GM18511 (cell line): Measurements from ENCODE around the gene COL1A1.

ENCODE experiments used
- ATAC-seq: cut with Tn5 transposase; IDR thresholded peaks from one replicate; pipeline ENCODE4 v1.9.1; 2021; ENCODE audit warnings: mild to moderate bottlenecking, moderate library complexity; ENCODE audit not compliant: unreplicated experiment

COL1A1 gene

DNA sequence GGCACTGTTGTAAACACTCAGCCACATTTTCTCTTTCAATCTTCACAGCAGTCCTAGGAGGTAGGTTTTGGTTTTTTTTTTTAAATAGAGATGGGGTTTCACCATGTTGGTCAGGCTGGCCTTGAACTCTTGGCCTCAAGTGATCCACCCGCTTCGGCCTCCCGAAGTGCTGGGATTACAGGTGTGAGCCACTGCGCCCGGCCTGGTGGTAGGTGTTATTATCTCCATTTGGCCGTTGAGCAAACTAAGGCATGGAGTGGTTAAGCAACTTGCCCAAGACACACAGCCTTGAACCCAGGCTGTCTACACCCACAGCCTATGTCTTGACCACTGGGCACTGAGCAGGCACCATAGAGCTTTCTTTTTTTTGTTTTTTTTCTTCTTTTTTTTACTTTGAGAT, 27.0 kb downstream of the COL1A1 start:
- no peak for ATAC-seq

GRCh38 chr17:50173335-50173941, 28.0 kb downstream of the COL1A1 start:
- ATAC-seq = no peak

DNA sequence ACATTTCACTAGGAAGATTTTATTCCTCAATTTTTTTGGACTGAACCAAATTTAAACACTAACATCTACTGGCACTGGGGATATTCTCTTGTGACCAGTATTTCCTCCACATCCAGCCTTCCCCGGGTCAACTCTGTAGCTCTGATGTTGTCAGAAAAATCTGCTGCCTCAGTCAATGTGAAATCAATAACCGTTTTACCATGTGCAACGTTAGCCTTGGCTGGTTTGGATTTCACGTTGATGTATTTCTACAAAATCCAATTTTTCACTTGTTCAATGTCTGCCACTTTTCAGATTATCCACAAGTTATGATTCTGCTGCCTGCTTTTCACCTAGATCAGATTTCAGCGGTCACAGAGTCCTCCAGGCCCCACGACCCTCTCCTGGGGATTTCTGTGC, 28.5 kb downstream of the COL1A1 start:
- ATAC-seq = no peak

DNA sequence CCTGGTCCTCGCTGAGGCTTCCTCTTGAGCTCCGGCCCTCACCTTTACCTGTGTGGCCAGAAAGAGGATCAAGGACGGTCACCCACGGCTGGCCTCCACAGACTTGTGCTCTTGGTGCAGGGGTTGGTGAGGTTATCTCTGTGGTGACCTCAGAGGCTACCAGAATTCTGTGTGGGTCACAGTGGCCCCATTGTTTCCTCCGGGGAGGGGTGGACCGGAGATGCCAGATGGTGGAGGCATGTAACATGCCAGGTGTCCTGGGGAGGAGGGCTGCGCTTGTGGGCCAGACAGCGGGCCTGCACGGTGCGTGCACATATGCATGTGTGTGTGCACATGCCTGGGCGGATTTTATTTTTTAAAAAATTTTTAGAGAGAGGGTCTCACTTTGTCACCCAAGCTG, 29.3 kb downstream of the COL1A1 start:
- ATAC-seq = no peak

GRCh38 chr17:50171371-50172071, 29.9 kb downstream of the COL1A1 start:
- no peak for ATAC-seq

- ATAC-seq = peak; percentile 84
These were observed 30.6 kb downstream of the COL1A1 start for GRCh38 chr17:50170662-50171370.

GRCh38 chr17:50169881-50170459, 31.5 kb downstream of the COL1A1 start:
- no peak for ATAC-seq

- no peak for ATAC-seq
These were observed 32.2 kb downstream of the COL1A1 start for GRCh38 chr17:50169121-50169764.

DNA sequence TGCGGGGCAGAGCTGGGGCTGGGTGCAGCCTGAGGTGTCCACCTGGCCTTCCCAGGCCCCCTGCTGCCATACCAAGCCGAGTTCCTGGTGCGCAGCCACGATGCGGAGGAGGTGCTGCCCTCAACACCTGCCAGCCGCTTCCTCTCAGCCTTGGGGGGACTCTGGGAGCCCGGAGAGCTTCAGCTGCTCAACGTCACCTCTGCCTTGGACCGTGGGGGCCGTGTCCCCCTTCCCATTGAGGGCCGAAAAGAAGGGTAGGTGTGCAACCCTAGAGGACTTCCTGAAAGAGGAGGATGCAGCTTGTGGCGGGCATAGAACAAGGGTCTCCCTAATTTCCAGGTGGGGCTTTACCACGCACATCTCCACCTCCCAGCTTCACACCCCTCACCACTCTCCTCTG, 33.1 kb downstream of the COL1A1 start:
- no peak for ATAC-seq

DNA sequence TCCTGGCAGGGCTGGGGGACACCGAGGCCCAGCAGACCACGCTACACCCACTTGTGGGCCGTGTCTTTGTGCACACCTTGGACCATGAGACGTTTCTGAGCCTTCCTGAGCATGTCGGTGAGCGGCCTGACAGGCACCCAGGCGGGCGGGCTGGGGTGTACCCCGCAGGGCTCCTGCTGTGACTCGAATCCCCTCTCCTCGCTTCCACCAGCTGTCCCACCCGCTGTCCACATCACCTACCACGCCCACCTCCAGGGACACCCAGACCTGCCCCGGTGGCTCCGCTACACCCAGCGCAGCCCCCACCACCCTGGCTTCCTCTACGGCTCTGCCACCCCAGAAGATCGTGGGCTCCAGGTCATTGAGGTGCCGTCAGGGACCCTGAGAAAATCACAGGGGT, 34.1 kb downstream of the COL1A1 start:
- no peak for ATAC-seq

- ATAC-seq = no peak
These were observed 34.8 kb downstream of the COL1A1 start for GRCh38 chr17:50166518-50167181.

GRCh38 chr17:50165867-50166517, 35.4 kb downstream of the COL1A1 start, which contains the start of gene SGCA:
TSS of gene SGCA (plus strand) at chr17:50166005. CDS start at chr17:50166041, 36 bp downstream.
- ATAC-seq = no peak

- no peak for ATAC-seq
These were observed 36.0 kb downstream of the COL1A1 start for GRCh38 chr17:50165466-50165865.

DNA sequence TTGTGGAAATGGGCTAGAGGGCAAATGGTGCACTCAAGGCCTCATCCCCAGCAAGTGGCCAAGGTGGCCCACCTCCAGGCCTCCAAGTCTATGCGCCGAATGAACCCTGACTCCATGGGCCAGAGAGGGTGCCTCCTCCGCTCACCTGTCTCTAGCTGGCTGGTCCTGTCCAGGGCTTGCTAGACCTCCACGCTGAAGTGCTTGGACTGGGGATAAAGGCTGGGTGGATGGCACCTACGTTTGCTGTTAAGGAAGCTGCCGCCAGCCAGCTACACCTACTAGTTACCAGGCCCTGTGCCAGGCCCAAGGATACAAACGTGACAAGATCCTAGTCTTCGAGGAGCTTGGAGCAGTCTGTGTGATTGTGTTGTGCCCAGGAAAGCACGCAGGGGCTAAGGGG, 36.4 kb downstream of the COL1A1 start:
- no peak for ATAC-seq

- ATAC-seq = no peak
These were observed 36.8 kb downstream of the COL1A1 start for GRCh38 chr17:50164697-50164988.

DNA sequence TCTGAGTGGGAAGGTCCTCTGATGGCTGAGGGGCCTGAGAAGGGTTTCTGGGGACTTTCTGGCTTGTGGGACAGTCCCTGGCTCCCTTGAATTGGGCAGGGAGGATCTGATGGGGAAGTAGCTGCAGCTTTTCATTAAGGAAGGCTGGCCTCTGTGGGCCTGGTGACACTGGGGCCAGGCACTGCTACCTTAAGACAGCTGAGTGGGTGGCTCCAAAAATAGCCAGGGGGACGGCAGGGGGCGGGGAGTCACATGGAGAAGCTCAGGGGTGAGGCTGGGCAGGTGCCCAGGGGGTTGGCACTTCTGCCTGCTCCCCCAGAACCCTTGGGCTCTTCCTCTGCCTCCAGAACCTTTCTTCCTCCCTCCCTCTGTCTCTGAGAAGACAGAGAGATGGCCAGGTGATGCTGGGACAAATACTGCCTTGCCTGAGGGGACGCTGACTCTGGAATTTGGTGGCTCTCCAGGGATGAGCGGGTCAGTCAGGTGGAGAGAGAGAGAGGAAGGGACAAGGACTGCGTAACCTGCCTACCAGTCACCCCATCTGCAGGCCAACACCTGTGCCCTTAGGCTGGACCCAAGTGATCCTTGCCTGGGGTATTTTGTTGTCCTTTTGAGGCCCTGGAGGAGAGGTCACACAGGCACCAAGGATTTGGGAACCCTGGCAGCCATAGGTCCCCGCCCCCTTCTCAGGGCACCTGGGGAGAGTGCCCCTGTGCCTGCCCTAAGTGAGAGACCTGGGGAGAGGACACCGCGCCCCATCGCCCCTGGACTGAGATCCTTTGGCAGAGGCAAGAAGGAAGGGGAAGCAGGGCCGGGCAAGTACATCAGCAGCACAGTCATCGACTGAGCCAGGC, 37.4 kb downstream of the COL1A1 start:
- no peak for ATAC-seq

DNA sequence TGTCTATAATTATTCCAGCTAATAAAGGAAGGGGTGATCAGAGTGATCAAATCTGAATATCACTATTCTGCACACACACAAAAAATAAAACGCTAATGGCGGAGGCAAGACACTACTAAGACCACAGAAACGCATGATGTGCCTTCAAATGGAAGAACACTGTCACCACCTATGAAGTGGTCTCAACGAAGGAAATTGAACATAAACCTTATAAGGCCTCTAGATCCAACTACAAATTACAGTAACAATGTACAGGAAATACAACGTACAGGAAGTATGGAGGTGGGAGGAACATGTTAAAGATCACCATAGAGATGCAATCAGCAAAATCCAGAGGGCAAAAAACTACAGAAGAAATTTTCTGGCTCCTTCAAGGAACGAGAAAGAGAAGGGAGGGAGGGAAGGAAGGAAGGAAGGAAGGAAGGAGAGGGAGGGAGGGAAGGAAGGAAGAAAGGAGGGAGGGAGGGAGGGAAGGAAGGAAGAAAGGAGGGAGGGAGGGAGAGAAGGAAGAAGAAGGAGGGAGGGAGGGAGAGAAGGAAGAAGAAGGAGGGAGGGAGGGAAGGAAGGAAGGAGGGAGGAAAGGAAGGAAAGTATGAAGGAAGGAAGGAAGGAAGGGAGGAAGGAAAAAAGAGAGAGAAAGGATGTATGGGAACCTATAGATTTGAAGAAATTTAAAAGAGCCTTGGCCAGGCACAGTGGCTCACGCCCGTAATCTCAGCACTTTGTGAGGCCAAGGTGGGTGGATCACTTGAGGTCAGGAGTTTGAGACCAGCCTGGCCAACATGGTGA, 38.8 kb downstream of the COL1A1 start:
- no peak for ATAC-seq

DNA sequence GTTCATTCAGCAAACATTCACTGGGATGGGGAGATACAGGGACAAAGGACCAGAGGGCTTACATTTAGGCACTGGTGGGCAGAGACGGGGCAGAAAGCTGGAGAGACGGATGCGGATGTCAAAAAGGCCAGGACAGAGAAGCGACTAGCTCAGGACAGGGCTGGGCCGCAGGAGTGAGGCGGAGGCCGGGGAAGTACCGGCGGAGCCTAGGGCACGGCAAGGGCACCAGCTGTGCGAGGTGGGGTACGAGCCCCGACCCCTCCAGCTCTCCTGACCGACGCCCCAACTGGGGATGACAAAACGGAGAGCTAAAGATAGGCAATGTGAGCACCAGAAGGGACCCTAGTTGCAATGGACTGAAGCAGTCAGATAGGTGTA, 39.5 kb downstream of the COL1A1 start:
- ATAC-seq = no peak
